ENCODE results near the gene MAML3. TPM values are rescaled to one million over a fixed set of nuclear protein-coding genes. Genes with fewer than 3 reads are reported as not detected.

The MAML3 gene
- total RNA-seq, 1 experiment from 2014 or later: 2.4 TPM

DNA sequence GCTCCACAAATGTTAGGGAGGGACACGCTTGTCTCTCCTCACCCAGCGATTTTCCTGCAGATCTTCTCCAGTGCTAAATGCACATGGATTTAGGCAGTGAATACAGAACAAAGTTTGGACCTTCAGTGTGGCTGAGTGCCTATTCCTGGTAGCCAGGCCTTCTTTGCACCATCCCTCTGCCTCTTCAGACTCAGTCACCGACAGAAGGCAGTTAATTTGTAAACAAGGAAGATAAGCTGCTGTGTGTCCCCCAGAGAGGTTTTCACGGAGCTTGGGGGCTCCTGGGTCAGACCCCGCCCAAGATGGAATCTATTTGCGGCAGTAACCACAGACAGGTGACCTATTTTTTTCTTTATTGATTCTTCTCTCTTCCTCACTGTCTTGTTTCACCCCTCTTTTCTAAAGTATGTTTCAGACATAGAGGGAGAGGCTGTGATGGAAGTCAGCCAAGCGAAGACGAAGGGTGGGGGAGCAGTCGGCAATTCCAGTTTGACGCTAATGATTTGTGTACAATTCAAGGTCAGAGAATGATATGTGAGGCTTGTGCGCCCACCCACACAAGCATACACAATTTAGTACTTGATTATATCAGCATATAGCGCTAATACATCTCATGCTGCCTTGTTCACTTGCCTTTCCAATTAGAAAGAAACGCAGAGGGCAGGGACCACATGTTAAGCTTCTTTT lies 287.6 kb downstream of the MAML3 start:
- in situ Hi-C loops (cut with HindIII; ENCODE audit: low pct_unique_long_range_greater_than_20kb, low sequenced_read_pairs): no loop called here
- DNase-seq (ENCODE audit: low read depth, low spot score): no peak

DNA sequence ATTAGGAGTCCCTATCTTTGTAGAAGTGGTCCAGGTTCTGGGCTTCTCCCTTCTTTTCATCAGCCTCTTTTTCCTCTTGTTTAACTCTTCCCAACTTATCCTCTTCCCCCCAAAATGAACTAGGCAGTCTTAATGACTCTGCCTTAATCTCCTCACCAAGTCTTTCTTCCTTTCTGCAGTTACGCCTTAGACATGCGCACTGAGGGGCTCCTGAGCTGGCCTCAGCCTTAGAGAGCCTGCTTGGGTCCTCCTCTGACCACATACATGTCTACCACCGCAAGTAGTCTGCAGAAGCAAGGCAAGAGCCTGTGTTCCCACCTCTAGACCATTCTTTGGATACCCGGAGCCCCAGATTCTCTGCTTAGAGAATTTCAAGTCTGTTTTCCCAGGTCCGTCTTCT lies 288.4 kb downstream of the MAML3 start:
- no peak for DNase-seq (ENCODE audit: low read depth, low spot score)
- in situ Hi-C loops (cut with HindIII; ENCODE audit: low pct_unique_long_range_greater_than_20kb, low sequenced_read_pairs): no loop called here

DNA sequence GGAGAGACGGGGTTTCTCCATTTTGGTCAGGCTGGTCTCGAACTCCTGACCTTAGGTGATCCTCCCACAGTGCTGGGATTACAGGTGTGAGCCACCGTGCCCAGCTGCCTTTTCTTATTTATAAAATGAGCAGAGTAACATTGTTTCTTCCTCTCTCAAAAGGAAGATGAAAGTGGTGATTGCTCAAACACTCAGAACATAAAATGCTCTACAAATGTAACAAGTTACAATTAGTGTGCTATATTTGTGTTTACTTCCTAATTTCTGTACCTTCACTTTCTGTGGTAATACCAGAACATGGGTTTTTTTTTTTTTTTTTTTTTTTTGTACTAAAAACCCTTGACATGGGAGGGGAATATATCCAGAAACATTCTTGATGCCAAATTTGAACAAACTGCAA lies 290.5 kb downstream of the MAML3 start:
- no peak for DNase-seq (ENCODE audit: low read depth, low spot score)
- in situ Hi-C loops (cut with HindIII; ENCODE audit: low pct_unique_long_range_greater_than_20kb, low sequenced_read_pairs): no loop called here

DNA sequence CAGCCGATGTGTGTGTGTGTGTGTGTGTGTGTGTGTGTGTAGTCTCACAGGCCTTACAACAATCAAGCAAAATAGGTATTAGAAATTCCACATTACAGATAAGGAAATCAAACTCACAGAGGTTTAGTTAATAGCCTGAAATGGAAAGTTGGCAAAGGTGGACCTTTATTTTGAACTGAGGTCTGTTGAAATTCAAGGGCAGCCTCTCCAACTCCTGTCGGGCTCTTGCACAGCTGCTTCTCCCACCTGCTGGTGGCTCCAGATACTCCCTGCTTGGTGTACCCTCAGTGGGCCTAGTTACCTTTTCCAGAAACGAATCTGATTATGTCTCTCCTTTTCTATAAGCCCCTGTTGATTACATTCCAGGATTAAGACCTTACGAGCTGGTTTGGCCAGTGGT lies 292.5 kb downstream of the MAML3 start:
- DNase-seq (ENCODE audit: low read depth, low spot score): no peak
- in situ Hi-C loops (cut with HindIII; ENCODE audit: low pct_unique_long_range_greater_than_20kb, low sequenced_read_pairs): no loop called here

DNA sequence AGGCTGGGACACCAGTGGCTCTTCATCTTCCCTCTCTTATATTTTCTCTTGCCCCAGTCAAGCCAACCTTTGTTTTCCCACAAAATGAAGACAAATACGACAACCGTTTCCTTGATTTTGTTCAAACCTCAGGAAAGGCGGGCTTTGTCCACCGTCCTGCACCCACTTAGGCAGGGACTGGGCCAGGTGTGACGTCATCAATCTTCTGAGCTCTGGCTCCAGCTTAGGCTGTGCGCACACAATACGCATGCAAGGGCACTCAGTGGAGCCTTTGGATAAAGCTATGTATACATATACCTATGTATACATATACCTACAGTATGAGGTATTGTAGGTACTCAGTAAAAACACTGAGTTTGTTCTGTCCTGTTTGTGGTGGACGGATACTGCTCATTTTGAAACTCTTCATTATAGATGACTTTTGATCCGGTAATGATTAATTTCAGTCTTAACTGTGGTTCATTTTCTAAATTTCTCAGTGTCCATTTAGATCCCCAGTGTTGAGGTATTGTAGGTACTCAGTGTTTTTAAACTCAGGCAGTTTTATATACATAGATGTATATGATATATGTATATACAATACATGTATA lies 293.5 kb downstream of the MAML3 start:
- in situ Hi-C loops (cut with HindIII; ENCODE audit: low pct_unique_long_range_greater_than_20kb, low sequenced_read_pairs): no loop called here
- no peak for DNase-seq (ENCODE audit: low read depth, low spot score)

DNA sequence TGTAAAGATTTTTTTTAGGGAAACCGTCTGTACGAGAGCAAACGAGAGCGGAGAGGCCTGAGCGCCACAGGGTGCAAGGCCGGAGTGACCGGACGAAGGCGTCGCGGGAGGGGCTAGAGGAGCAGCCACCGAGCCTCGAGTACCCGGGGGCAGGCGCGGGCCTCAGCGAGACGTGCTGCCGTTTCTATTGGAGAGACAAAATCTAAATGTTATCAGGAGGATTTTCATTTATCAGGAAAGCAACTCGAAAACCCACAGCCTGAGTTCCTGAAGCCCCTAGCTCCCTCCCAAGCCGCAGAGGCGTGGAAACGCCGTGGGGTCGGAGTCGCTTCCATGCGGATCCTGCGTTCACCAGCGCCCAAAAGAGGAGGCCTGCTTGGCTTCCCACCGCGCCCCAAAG lies 294.1 kb downstream of the MAML3 start:
- in situ Hi-C loops (cut with HindIII; ENCODE audit: low pct_unique_long_range_greater_than_20kb, low sequenced_read_pairs): no loop called here
- no peak for DNase-seq (ENCODE audit: low read depth, low spot score)

DNA sequence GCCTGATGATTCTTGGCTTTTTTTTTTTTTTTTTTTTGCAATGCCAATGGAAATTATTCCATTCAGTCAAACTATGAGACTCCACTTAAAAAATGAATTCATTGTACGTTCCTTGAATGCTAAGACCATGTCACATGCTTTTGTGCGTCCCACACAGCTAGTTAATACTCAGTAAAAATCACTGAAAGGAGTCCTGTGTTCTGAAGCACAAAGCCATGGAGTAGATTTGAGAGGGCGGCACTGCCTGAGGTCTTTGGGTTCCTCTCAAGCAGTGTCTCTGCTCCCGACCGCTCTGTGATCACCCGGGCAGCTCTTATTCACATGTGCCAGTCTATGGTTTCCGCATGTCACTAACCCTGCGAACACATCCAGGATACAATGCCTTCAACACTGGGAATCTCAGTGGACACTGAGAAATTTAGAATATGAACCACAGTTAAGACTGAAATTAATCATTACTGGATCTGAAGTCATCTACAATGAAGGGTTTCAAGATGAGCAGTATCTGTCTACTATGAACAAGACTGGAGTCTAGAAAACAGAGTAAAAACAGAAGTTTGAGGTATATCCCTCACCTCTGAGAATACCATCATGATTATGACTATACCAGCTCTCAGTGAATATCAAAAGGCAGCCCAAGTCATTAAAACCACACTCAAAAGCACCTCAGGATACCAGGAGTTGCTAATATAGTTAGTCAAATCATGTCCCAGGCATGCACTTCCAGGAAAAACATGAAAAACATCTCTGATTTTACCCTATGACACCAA lies 295.4 kb downstream of the MAML3 start:
- DNase-seq (ENCODE audit: low read depth, low spot score): peak; percentile 98

DNA sequence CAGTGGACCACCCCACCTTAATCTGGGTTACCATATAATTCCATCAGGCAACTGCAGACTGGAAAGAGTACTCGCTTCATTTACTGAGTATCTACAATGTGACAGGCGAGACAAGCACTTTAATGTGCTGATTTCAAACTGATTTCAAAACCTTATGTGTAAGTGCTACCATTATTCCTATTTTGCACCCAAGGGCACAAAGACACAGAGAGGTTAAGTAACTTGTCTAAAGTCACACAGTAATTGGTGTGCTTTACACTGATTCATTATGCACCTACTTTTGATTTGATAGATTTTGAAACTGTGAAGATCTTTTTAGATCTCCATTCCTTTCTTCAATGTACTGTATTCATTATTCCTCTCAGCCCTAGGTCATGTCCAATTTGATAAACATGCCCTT lies 296.0 kb downstream of the MAML3 start:
- DNase-seq (ENCODE audit: low read depth, low spot score): no peak
- in situ Hi-C loops (cut with HindIII; ENCODE audit: low pct_unique_long_range_greater_than_20kb, low sequenced_read_pairs): no loop called here

More for the DNA sequence above, 295.4 kb downstream of the MAML3 start:
- in situ Hi-C loops (cut with HindIII; ENCODE audit: low pct_unique_long_range_greater_than_20kb, low sequenced_read_pairs): no loop called here

DNA sequence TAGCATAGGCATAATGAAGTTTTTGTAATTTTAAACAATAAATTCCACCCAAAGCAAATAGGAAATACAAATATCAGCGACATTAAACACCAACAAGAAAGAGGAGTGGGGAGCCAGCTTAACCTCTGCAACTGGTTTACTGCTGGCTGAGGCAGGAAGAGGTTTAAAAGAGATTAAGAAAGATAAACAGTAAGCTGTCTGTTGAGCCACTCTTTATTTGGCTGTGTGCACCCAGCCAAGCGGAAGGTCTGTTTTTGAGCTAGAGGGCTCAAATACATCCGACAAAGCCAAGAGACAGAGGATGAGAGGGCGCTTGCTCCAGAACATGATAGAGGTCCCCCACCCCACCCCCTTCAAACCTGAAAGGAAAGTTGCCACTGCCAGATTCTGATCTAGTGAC lies 297.0 kb downstream of the MAML3 start:
- DNase-seq (ENCODE audit: low read depth, low spot score): peak; percentile 85
- in situ Hi-C loops (cut with HindIII; ENCODE audit: low pct_unique_long_range_greater_than_20kb, low sequenced_read_pairs): no loop called here

DNA sequence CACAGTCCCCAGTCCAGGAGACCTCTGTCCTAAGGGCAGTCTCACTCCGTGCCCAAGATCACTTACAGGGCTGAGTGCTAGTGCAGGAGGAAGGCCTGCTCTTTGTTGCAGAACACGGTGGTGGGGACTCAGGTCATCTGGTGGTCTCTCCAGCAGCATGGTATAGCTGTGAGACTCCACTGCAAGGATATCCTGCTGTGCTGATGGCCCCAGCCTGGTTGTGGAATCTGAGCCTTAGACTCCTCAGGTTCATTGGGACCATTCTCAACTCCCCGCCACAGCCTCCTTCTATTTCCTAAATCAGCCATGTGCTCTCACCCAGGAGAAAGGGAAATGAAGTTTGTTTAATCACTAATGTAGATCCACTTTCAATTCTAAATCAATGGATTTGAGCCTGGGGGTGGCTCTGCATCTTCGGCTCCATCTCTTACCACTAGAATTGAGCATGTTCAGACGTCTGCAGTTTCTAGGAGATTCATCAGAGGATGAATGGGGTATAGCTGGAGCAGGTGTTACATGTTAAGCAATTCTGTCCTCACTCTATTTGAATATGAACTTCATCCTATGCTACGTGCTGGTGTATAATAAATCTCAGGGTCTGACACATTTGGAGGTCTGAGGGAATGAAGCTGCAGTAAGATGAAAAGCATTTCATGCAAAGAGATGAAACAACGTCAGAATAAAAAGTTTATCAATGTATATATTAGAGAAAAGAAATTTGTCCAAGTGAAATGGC lies 299.1 kb downstream of the MAML3 start:
- in situ Hi-C loops (cut with HindIII; ENCODE audit: low pct_unique_long_range_greater_than_20kb, low sequenced_read_pairs): no loop called here
- DNase-seq (ENCODE audit: low read depth, low spot score): no peak

DNA sequence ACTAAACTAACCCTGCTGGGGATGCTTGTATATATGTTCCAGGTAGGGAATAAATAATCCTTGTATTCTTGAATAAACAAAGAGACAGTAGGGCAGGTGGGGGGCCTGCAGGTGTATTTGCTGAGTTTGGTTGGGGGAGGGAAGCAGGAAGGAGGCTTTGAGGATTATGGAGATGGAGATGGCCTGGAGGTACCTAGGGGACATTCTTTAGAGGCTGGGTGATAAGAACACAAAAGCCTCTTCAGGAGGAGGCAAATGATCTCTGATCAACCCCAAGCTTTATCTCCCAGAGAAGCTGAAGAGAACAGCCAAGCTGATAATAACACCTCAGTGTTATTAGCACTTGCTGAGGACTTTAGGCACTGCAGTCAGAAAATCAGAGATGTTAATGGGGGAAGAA lies 300.7 kb downstream of the MAML3 start:
- in situ Hi-C loops (cut with HindIII; ENCODE audit: low pct_unique_long_range_greater_than_20kb, low sequenced_read_pairs): no loop called here
- DNase-seq (ENCODE audit: low read depth, low spot score): no peak

DNA sequence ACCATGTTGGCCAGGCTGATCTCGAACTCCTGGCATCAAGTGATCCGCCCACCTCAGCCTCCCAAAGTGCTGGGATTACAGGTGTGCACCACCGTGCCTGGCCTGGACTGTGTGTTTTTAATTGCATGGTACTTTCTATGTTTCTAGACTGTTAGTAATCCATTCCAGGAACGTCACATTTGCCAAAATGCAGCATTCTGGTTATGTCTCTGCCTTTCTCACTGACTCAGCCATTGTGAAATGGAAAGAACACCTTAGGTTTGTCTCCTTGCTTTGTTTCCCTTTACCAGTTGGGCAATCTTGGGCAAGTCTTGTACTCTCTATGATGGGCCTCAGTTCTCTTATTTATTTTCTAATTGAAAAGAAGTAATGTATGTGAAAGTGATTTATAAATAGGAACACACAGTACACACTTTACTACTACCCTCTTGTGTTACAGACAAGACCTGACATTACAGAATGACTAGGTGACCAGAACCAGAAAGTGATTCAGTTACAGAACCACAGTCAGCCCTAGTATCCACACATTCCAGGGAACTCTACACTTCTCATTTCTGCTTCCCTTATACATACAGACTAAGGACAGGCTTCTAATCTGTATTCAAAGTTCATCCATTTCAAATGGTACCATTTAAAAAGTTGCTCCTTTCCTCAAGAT lies 301.2 kb downstream of the MAML3 start:
- in situ Hi-C loops (cut with HindIII; ENCODE audit: low pct_unique_long_range_greater_than_20kb, low sequenced_read_pairs): no loop called here
- no peak for DNase-seq (ENCODE audit: low read depth, low spot score)

DNA sequence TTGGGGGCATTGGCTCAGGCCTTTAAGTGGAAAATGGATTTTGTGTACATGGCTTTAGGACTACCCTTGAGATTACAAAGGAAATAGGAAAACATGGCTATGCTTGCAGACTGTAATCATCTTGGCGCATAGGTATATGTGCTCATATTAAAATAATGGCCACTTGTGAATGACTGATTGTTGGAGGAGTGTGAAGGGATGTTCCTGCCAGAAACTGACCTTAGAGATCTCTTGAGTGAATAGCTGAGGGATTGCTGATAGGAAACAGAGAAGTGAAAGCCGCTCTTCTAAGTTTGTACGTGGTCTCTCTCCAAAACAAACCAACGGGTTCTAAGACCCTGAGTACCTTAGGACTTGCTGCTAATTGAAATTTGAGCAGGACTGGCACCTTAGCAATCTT lies 302.3 kb downstream of the MAML3 start:
- in situ Hi-C loops (cut with HindIII; ENCODE audit: low pct_unique_long_range_greater_than_20kb, low sequenced_read_pairs): no loop called here
- DNase-seq (ENCODE audit: low read depth, low spot score): no peak

DNA sequence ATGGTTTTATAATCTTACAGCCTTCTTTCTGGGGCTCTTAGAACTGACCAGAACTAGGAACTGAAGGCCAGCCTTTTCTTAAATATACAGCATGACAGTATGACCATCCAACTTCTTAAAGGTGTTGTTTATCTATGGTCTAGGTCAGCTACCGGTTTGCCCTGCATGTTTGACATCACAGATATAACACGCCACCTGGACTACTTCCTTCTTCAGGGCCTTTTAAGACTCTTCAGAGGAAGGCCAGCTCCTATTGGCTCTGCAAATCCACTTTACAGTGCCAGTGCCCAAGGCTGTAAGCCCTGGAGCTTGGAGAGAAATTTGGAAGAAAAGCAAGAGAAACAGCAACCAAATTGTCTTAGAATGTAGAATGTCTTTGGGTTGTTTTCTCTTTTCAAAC lies 302.9 kb downstream of the MAML3 start:
- in situ Hi-C loops (cut with HindIII; ENCODE audit: low pct_unique_long_range_greater_than_20kb, low sequenced_read_pairs): no loop called here
- no peak for DNase-seq (ENCODE audit: low read depth, low spot score)

DNA sequence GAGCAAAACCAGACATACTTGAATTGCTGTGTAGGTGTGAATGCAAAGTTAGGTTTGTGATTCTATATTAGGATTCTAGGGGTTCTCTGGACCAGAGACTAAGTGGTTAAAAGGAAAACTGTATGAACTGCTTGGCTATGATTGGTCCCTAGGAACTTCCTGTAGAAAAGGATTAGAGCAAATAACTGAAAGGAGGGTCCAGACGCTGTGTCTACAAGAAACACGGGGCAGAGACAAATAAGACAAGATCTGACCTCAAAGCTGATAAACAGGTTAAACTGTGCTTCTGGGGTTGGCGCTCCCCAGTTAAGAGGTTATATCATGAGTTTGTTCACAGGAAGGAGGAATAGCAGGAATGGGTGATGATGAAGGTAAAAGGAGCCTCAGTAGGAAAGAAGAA lies 304.8 kb downstream of the MAML3 start:
- DNase-seq (ENCODE audit: low read depth, low spot score): no peak
- in situ Hi-C loops (cut with HindIII; ENCODE audit: low pct_unique_long_range_greater_than_20kb, low sequenced_read_pairs): no loop called here

DNA sequence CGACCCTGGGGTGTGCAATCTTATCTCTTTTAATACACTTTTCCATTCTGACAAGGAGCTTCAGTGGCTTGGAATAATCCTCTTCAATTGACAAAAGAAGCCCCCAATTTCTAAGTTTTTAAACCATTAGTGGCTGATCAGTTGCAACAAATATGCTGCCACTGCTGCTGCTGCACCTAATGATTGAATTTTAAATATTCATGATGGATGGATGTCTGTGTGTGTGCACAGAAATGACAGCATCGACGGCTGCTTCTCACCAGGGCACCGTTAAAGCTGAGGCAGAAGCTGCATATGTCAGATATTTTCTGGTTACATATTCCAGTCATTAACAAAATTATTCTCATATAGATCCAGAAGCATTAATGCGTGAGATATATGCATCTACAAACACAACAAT lies 306.0 kb downstream of the MAML3 start:
- no peak for DNase-seq (ENCODE audit: low read depth, low spot score)
- in situ Hi-C loops (cut with HindIII; ENCODE audit: low pct_unique_long_range_greater_than_20kb, low sequenced_read_pairs): no loop called here

DNA sequence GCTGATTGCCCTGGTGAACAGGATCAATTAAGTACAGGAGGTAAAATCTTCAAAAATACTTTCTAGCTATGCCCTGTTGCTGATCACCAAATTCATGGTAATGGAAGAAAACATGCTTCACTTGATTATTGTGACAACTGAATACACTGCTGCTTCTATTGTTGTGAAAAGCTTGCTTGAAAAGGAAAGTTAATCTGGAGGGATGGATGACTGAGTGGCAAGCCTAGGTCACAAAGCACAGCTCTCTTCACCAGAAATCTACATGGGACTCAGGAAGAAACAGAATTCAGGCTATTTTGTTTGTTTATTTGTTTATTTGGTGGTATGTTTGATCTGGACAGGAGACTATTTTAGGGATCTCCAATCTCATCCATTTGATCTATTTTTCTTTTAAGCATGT lies 306.4 kb downstream of the MAML3 start:
- in situ Hi-C loops (cut with HindIII; ENCODE audit: low pct_unique_long_range_greater_than_20kb, low sequenced_read_pairs): no loop called here
- no peak for DNase-seq (ENCODE audit: low read depth, low spot score)

DNA sequence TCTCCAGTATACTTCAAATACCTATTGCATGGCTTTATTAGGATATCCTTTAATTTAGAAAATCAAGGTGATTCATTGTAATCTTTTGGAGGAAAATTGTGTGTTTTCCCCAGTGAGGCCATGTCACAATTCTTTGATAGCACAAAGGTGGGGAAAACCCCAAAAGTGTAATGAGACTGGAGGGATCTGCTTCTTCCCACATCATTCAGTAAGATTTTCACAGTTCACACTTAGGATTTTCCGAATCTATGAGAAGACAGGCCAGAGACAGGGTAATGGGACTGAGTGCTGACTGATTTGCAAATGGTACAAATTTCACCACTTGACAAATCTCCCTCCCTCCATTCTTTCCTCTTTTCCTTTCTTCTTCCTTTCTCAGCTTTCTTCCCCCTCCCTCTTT lies 307.2 kb downstream of the MAML3 start:
- no peak for DNase-seq (ENCODE audit: low read depth, low spot score)
- in situ Hi-C loops (cut with HindIII; ENCODE audit: low pct_unique_long_range_greater_than_20kb, low sequenced_read_pairs): no loop called here
